Measurements from ENCODE around the gene LACC1. TPM values are rescaled to one million over a fixed set of nuclear protein-coding genes. Genes with fewer than 3 reads are reported as not detected.

The LACC1 gene
- polyA plus RNA-seq, 1 donor, result 4.5 TPM

- DNase-seq, result no peak
These were observed 59.4 kb downstream of the LACC1 start for GRCh38 chr13:43939086-43939485.

- DNase-seq, result no peak
These were observed 62.6 kb downstream of the LACC1 start for GRCh38 chr13:43942286-43942685.

Other genes with a start within 250 kb of the LACC1 start
- gene ENOX1, start 92.9 kb upstream of the LACC1 start, polyA plus RNA-seq (ENCODE audit: insufficient read length), result 8.8 TPM
- 11.0 TPM for gene CCDC122, start 164 bp upstream of the LACC1 start, polyA plus RNA-seq (ENCODE audit: insufficient read length)